Keratinocyte (primary cell): Measurements from ENCODE around the gene DPM3. TPM values are rescaled to one million over a fixed set of nuclear protein-coding genes. Genes with fewer than 3 reads are reported as not detected.
A peak's percentile ranks its signal among the peaks of the same experiment; 100 is the strongest.

Experiments
- DNase-seq: peaks from one replicate; pipeline ENCODE4 v3.0.0-alpha.2; 2011; ENCODE audit warnings: low read depth, missing footprints, low spot score
- FAIRE-seq: peaks from 2 replicates; lab custom pipeline; 2011; peaks lifted over from hg19 to GRCh38; lab: Jason Lieb, UNC
- H2AFZ ChIP-seq: 2 replicates; pipeline ENCODE4 v1.6.0; 2012; ENCODE audit warnings: low read length, control low read depth, inconsistent platforms; ENCODE audit not compliant: control insufficient read depth
- H3K27ac ChIP-seq: 2 replicates; pipeline ENCODE4 v1.5.1; 2011; ENCODE audit warnings: low read length; ENCODE audit not compliant: control insufficient read depth, insufficient read depth
- H3K27me3 ChIP-seq: 3 replicates; pipeline ENCODE4 v1.6.0; 2011; ENCODE audit warnings: low read length; ENCODE audit not compliant: control insufficient read depth, insufficient read depth; ENCODE audit errors: extremely low read depth
- H3K36me3 ChIP-seq, 2 experiments: 2 replicates in 1 of 2; 3 replicates in 1 of 2; pipeline ENCODE4 v1.5.1; 2011; ENCODE audit warnings: low read length in 2 of 2, mild to moderate bottlenecking in 1 of 2; ENCODE audit not compliant: control insufficient read depth in 2 of 2, insufficient read depth in 2 of 2; ENCODE audit errors: extremely low read depth in 1 of 2
- H3K4me1 ChIP-seq: 3 replicates; pipeline ENCODE4 v1.5.1; 2011; ENCODE audit warnings: low read length; ENCODE audit not compliant: control insufficient read depth, insufficient read depth; ENCODE audit errors: extremely low read depth
- H3K4me2 ChIP-seq: 3 replicates; pipeline ENCODE4 v1.6.0; 2011; ENCODE audit warnings: low read depth, low read length; ENCODE audit not compliant: control insufficient read depth, insufficient read depth; ENCODE audit errors: extremely low read depth
- H3K4me3 ChIP-seq, 3 experiments: fragments of 200-600 bp in 1 of 3; sonication (generic) in 1 of 3; 2 replicates in 2 of 3; 3 replicates in 1 of 3; pipeline ENCODE4 v1.5.1; 2011 to 2016; ENCODE audit warnings: low read length in 3 of 3, mild to moderate bottlenecking in 3 of 3, control low read depth in 2 of 3, inconsistent platforms in 1 of 3, low read depth in 1 of 3, mixed read lengths in 1 of 3, mixed run types in 1 of 3, moderate library complexity in 1 of 3; ENCODE audit not compliant: control insufficient read depth in 2 of 3, insufficient read depth in 2 of 3; ENCODE audit errors: extremely low read depth in 1 of 3
- H3K79me2 ChIP-seq: 2 replicates; pipeline ENCODE4 v1.6.0; 2012; ENCODE audit warnings: low read length; ENCODE audit not compliant: control insufficient read depth, insufficient read depth
- H3K9ac ChIP-seq: 3 replicates; pipeline ENCODE4 v1.6.0; 2011; ENCODE audit warnings: low read length; ENCODE audit not compliant: control insufficient read depth, insufficient read depth; ENCODE audit errors: extremely low read depth
- H3K9me1 ChIP-seq: 3 replicates; pipeline ENCODE4 v1.6.0; 2011; ENCODE audit warnings: low read length; ENCODE audit not compliant: control insufficient read depth, insufficient read depth; ENCODE audit errors: extremely low read depth
- H3K9me3 ChIP-seq: 2 replicates; pipeline ENCODE4 v1.5.1; 2012; ENCODE audit warnings: low read depth, low read length; ENCODE audit not compliant: control insufficient read depth
- H4K20me1 ChIP-seq: 3 replicates; pipeline ENCODE4 v1.6.0; 2011; ENCODE audit warnings: low read length; ENCODE audit not compliant: control insufficient read depth, insufficient read depth; ENCODE audit errors: extremely low read depth
- EZH2 ChIP-seq: IDR thresholded peaks from one replicate; pipeline ENCODE4 v1.6.1; 2012; ENCODE audit warnings: inconsistent platforms, mild to moderate bottlenecking, low read length, moderate library complexity
- dilution Hi-C: fragments of 300-500 bp; cut with MboI; formaldehyde crosslinking; loops from one replicate; pipeline ENCODE4 v1.7.0; 2020; ENCODE audit warnings: low sequenced_read_pairs; ENCODE audit not compliant: extremely low pct_ligation_motif_present
- polyA plus RNA-seq, 5 experiments: library from polyadenylated mRNA; depleted of rRNA in 3 of 5; stranded (reverse) in 3 of 5; stranded (forward) in 1 of 5; unstranded in 1 of 5; fragments of >200 nt; gene quantifications; 1 replicate in 1 of 5; 2 replicates in 3 of 5; 3 replicates in 1 of 5; pipeline versions ENCODE4 v1.2.1 to v1.2.3, GENCODE V29; 2011 to 2012; ENCODE audit warnings: missing spikeins in 2 of 5, low read depth in 1 of 5, low replicate concordance in 1 of 5
- TF ChIP-seq, protein P1 (sequence below), 3 experiments: IDR thresholded peaks in 1 of 3; conservative IDR thresholded peaks in 1 of 3; optimal IDR thresholded peaks in 1 of 3; 2 replicates in 2 of 3; 3 replicates in 1 of 3; pipeline versions ENCODE3 to v1.5.1; 2011; ENCODE audit warnings: low read length in 3 of 3, mild to moderate bottlenecking in 3 of 3, moderate library complexity in 2 of 3, control low read depth in 1 of 3, inconsistent platforms in 1 of 3; ENCODE audit not compliant: insufficient read depth in 2 of 3; ENCODE audit errors: extremely low read depth in 1 of 3

The DPM3 gene
- polyA plus RNA-seq, 1 donor (not counting 4 experiments of a cell fraction or from before 2014, with no cell fraction given), result 29.3 TPM

GRCh38 chr1:155177192-155177917 is 37.0 kb upstream of the DPM3 start:
- Histone ChIP-seq H3K36me3 (peaks cover 4 to 10% of the 10 kb centered on the region in 2 experiments), H3K4me2 (no peak overlapping the region), H3K27ac (no peak overlapping the region), H3K4me3 (no peak overlapping the region), H3K9me1 (no peaks in the 10 kb centered on the region), H3K79me2 (peaks cover 7% of the 10 kb centered on the region), H3K9me3 (no peaks in the 10 kb centered on the region), H3K9ac (no peak overlapping the region), H4K20me1 (no peaks in the 10 kb centered on the region), H3K27me3 (no peaks in the 10 kb centered on the region), H3K4me1 (peaks cover 16% of the 10 kb centered on the region), H2AFZ (no peak overlapping the region)
- DNase-seq, result no peak
- FAIRE-seq, result no peak
- TF ChIP-seq EZH2, result no peak
- dilution Hi-C loops, result no loop called here

- Histone ChIP-seq H3K9me1 (no peaks in the 10 kb centered on the region), H3K79me2 (peaks cover 14% of the 10 kb centered on the region), H2AFZ (no peak overlapping the region), H3K27ac (no peak overlapping the region), H3K9ac (peak overlapping the region; percentile 9), H3K4me2 (no peak overlapping the region), H3K27me3 (no peaks in the 10 kb centered on the region), H3K9me3 (no peaks in the 10 kb centered on the region), H3K4me1 (peaks cover 23% of the 10 kb centered on the region), H3K36me3 (peaks cover 4 to 10% of the 10 kb centered on the region in 2 experiments), H3K4me3 (no peak overlapping the region), H4K20me1 (no peaks in the 10 kb centered on the region)
- FAIRE-seq (peak; percentile 78), DNase-seq (no peak)
- TF ChIP-seq EZH2, result no peak
- TF ChIP-seq, protein P1, sequence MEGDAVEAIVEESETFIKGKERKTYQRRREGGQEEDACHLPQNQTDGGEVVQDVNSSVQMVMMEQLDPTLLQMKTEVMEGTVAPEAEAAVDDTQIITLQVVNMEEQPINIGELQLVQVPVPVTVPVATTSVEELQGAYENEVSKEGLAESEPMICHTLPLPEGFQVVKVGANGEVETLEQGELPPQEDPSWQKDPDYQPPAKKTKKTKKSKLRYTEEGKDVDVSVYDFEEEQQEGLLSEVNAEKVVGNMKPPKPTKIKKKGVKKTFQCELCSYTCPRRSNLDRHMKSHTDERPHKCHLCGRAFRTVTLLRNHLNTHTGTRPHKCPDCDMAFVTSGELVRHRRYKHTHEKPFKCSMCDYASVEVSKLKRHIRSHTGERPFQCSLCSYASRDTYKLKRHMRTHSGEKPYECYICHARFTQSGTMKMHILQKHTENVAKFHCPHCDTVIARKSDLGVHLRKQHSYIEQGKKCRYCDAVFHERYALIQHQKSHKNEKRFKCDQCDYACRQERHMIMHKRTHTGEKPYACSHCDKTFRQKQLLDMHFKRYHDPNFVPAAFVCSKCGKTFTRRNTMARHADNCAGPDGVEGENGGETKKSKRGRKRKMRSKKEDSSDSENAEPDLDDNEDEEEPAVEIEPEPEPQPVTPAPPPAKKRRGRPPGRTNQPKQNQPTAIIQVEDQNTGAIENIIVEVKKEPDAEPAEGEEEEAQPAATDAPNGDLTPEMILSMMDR (optimal IDR thresholded peaks at IDR 0.05 in 1 of 3, IDR thresholded peaks at IDR 0.05 in 1 of 3, conservative IDR thresholded peaks at IDR 0.05 in 1 of 3; ENCODE audit: extremely low read depth in 1 of 3, insufficient read depth in 2 of 3, low read length in 3 of 3), result peak; percentile 95 to 99 (median 98)
- dilution Hi-C loops, result no loop called here
Measured at GRCh38 chr1:155176544-155177071, 36.3 kb upstream of the DPM3 start.
